HG02870 (cell line): Measurements from ENCODE around the gene KLHL41.
A peak's percentile ranks its signal among the peaks of the same experiment; 100 is the strongest.
"Not testable (repeated sequence)": the region's sequence is repeated elsewhere in the genome, so short reads cannot be mapped to it uniquely, and the experiment has no call there.

Source experiments
- ATAC-seq: cut with Tn5 transposase; IDR thresholded peaks from one replicate; pipeline ENCODE4 v1.9.1; 2021; ENCODE audit warnings: mild to moderate bottlenecking, moderate library complexity; ENCODE audit not compliant: unreplicated experiment

The KLHL41 gene

GRCh38 chr2:169570752-169571151, 61.2 kb downstream of the KLHL41 start:
- not testable (repeated sequence) for ATAC-seq

DNA sequence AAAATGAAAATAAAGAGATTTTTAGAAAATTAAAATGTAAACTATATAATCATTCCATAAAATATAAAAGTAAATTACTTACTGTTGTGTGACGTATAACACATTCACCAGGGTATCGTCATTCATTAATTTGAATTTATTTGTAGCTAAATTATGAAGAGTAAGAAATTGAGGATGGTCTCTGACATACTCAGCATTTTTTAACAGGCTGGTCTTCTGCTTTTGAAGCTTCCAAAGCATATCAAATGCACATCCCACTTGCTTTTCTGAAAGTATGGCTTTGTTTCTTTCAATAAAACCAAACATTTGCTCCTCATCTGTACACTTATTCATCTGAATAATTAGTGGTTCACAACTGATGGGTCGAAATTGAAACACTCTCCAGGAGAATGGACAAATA, 62.1 kb downstream of the KLHL41 start:
- ATAC-seq: no peak

DNA sequence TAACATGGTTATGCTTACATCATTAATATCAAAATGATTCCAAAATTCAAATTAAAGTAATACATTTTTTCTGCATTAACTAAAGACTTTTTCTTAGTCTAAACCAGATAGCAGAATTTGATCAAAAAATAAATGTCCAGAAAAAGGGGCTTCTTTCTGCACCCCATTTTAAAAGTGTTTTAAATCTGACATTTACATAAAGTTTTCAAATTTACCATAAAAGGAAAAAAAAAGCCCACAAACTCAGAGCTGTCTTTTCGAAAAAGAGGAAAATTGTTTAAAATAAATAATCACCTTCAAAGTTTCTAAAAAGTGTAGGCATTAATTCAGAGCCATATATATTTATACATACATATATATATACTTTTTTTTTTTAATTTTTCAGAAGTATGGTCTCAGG, 62.7 kb downstream of the KLHL41 start:
- ATAC-seq: no peak

DNA sequence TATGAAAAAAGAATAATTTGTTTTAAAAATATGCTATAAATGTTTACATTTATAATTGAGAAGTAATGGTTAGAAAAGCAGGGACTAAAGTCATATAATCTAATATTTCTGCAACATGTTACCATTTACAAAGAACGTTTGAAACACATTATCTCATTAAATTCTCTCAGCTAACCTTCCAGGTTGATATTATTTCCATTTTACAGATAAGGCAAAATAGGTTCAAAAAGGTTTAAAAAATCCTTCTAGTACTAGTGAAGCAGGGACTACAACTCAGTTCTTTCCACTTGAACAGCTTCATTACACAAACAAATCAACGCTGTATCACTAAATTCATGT, 63.3 kb downstream of the KLHL41 start:
- no peak for ATAC-seq

- peak; percentile 95 for ATAC-seq
Measured at GRCh38 chr2:169573160-169573973, 63.9 kb downstream of the KLHL41 start, which contains the start of gene FASTKD1. FASTKD1 (minus strand) TSS chr2:169573865; CDS start chr2:169572029, 1,836 bp downstream.

DNA sequence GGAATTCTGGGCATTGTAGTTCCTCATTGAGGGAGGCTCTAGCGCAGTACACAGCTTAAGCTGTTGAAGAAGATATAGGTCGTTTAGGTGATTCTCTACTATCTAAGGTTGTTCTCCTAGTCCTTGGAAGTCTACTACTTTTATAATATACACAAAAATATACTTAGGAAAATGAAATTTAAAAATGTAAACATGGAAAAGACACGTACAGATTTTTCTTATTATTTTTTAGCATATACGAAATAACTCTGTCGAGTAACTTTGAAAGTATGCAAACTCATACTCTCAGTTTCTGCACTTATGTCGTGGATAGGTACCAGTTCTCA, 64.4 kb downstream of the KLHL41 start:
- ATAC-seq: no peak

GRCh38 chr2:169574539-169574938, 65.0 kb downstream of the KLHL41 start:
- ATAC-seq: not testable (repeated sequence)

DNA sequence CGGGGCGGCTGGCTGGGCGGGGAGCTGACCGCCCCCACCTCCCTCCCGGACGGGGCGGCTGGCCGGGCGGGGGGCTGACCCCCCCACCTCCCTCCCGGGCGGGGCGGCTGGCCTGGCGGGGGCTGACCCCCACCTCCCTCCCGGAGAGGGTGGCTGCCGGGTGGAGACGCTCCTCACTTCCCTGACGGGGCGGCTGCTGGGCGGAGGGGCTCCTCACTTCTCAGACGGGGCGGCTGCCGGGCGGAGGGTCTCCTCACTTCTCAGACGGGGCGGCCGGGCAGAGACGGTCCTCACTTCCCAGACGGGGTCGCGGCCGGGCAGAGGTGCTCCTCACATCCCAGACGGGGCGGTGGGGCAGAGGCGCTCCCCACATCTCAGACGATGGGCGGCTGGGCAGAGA, 65.8 kb downstream of the KLHL41 start:
- ATAC-seq: not testable (repeated sequence)
